Measurements from ENCODE around the gene PORCN.

DNA sequence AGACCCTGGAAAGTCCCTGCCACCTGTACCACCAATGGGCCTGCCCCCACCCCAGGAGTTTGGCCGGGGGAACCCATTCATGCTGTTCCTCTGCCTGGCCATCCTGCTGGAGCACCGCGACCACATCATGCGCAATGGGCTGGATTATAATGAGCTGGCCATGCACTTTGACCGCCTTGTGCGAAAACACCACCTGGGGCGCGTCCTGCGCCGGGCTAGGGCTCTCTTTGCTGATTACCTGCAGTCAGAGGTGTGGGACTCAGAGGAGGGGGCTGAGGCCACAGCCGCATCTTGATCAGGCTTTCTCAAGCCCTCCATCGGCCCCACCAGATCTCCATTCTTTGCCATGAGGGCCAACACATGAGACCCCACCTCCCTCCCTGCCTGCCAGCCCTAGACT is 51.9 kb downstream of the PORCN start:
- no peak for TF ChIP-seq CTCF (IDR thresholded peaks at IDR 0.05 in 4 of 5, conservative IDR thresholded peaks at IDR 0.05 in 1 of 5)
- no peak for TF ChIP-seq POLR2A (IDR thresholded peaks at IDR 0.05)

Data from gastrocnemius medialis (tissue), 4 donors.